HG03432 (cell line): ENCODE data around the gene FAM180A.
"Not testable (repeated sequence)": the region's sequence is repeated elsewhere in the genome, so short reads cannot be mapped to it uniquely, and the experiment has no call there.

Experiments used
- ATAC-seq: cut with Tn5 transposase; IDR thresholded peaks from one replicate; pipeline ENCODE4 v1.9.1; 2021; ENCODE audit warnings: mild to moderate bottlenecking, moderate library complexity; ENCODE audit not compliant: unreplicated experiment

The FAM180A gene

DNA sequence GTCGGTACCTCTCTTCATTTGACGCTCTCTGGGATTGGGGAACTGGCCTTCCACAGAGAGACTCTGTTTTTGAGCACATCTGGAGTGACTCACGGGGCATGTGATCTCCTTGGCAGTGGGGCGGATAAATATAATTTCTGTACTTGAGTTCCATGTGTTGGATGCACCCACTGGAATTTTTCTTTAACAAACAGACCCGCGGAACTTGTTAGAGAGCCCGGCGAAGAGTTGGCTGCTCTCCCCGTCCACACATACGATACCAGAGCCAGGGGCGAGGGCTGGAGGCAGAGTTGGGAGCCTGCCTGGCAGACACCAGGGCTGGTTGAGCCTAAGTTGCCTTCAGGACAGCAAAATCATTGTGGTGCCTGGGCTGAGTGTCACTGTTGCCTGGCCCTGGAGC lies at the start of gene FAM180A:
TSS of gene FAM180A (minus strand) at position 44 of the 400 bp plus-strand sequence. CDS start 233 bp downstream, outside the sequence.
- ATAC-seq, result no peak

DNA sequence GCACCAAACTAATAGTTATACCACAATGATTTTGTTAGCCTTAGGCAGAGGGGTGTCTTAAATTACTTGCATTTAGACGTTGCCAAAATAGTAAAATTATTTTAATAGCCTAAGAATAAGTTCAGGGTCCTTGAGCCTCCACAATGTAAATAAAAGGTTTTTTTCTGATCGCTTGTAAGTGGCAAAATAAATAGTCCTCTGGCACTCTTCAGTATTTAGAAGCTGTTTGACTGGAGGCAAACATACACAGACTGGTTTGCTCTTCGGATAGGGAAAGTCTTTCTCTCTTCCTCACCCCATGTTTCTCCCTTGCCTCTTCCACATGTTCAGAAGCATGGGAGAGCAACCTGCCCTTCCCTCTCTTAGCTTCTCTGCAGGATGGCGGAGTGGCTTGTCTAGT lies 49.5 kb upstream of the FAM180A start:
- no peak for ATAC-seq

DNA sequence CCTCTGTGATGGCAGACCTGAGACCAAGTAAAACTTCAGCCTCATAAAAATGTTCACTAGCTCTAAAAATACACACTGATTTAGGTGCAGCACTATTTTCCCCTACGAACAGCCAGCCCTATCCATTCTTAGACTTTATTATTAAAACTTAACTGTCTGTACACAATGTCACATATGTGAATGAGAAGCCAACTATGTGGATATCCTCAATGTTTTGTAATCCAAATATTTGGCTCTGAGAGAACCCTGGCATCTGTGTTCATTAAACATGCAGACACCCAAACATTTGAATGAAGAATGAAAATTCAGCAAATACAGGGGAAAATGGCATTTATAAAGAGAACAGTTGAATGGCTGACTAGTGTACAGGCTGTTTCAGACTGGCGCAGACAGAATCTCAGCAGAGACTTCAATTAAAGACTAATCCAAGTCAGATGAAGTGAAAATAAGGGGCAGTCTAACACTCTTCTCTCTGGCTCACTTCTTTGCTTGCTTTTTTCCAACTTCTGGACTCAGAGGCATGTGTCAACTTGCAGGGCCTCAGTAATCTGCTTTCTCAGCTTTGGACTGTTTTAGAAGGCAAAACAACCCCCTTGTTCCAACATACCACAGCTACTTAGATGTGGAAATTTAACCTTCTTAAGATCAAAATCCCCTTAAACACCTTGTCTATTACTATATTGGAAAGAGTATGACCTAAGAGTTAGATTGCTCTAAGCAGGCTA lies 47.4 kb upstream of the FAM180A start:
- ATAC-seq, result no peak

DNA sequence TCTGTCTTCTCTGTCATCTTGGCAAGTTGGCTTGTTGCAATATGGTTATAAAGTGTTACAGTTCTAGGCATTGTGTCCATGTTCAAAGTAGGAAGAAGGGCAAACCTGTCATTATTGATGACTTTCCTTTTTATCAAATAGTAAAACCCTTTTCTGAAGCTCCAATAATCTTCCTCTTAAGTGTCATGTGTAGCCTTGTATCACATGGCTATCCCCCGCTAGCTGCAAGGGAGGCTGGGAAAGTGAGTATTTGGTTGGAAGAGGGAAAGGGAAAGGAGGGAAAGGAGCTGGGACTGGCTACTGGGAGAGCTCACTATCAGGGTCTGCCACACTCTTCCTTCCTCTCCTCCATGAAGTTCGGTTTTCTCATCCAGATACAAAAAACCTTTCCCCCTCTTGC lies 45.2 kb upstream of the FAM180A start:
- ATAC-seq, result no peak

DNA sequence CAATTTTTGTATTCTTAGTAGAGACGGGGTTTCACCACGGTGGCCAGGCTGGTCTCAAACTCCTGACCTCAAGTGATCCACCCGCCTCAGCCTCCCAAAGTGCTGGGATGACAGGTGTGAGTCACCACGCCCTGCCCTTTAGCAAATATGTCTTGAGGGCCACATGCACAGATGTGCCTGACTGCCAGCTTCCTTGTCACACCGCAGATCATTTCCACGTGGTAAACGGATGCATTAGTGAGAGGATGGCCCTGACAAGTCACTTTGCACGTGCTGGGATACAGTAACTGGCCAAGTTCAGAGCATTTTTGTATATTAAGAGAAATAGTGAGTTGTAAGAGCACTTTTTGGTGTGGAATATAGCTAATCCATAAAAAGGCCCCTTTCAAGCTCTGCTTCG lies 44.3 kb upstream of the FAM180A start:
- no peak for ATAC-seq

DNA sequence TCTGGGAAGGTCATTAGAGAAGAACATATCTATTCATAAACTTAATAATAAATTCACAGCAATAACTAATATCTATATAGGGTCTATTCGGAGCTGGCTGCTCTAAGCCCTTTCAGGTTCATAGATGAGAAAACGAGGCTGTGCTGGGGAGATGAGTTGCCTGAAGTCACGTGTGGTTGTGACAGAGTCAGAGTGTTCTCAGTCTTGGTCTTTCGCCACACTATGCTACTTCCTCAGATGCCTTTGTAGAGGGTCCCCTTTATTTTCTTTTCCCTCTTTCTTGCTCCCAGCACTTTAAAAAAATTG lies 43.7 kb upstream of the FAM180A start:
- no peak for ATAC-seq

DNA sequence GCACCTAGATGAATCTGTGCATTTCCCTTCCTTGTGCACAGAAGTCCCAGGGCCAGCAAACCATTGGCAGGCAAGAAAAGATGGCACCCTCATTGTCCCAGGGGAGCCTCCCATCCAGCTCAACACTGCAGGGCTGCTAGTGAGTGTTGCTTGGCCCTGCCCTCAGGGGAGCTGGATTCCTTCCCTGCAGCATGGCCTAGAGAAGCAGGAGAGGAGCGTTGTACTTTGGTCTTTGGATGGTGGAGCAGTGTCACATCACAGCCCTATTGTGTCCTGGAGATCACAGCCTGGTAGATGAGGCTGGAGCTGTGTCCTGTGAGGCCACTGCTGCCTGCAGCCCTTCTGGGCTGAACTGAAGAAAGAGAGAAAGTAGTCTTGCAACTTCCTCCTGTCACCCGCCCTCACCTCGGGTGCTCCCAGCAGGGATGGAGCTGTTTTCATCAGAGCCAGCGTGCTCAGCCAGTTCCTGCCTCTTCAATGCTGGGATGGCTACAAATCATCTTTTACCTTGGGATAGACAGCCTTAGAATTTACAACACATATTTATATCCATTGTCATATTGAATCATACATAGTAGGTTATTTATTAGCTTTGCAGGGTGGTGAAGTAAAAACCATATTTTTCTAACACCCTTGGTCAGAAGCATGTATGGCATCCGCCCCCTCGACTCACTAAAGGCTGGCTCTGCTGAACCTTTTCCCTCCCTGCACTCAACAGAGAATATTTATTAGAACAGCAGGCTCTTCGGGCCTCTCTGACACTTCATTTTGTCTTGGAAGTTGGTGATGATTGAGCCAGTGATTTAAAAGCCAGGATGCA lies 43.1 kb upstream of the FAM180A start:
- no peak for ATAC-seq

DNA sequence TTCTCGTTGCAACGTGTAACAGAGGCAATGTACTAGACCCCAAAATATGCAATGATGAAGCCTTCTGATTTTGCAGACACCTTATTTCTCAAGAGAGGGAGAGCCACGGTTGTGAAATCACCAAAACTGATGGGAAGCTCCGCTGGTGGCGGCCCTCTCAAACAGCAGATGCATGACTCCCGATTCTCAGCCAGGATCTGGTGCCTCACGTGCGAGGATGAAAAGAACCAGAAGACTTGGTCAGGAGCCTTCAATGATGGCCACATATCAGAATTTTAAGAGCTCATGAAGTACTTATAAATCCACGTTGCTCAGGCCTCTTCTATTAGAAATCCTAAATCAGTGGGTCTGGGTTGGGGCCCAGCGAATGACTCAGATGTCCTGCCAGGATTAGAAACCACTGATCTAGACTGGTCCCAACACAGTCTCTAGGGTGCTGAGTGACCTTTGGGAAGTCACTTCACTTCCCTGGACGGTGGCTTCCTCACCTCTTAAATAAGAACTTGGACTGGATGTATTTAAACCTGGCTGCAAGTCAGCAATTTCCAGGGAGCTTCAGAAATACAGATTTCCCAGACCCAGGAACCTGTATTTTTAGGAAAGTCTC lies 41.9 kb upstream of the FAM180A start:
- ATAC-seq, result no peak

DNA sequence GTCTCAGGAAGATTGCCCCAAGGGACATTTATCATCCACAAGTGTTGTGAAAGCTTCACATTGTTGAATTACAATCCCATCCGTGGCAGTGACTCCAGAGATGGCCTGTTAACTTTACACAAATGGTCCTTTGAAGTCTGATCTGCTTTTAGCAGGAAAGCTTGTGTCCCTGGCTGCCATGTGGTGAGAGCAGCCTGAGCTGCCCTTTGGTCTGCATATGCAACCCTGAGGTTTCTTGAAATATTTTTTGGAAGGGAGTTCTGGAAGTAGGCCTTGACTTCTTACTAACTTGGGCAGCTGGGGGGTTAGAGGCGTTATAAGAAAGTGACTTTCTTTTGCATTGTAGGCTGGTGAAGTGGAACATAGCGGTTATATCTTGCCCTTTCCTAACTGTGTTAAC lies 41.3 kb upstream of the FAM180A start:
- ATAC-seq, result no peak

DNA sequence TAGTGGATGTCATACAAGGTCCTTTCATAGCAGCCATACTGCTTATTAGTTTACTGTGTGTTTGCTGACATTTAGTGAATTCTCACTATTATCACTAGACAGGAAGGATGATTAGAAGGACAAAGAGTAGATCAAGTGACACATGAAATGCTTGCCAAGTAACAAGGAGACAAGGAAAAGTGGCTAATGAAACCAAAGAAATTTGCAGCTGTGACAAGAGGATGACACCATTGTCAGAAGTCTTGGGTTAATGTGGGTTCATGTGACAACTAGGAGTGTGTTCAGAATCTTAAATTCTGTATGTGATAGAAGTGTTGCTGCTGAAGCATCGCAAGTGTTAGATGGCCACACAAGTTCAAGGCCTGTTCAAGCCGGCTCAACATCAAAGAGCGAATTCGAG lies 40.8 kb upstream of the FAM180A start:
- no peak for ATAC-seq

DNA sequence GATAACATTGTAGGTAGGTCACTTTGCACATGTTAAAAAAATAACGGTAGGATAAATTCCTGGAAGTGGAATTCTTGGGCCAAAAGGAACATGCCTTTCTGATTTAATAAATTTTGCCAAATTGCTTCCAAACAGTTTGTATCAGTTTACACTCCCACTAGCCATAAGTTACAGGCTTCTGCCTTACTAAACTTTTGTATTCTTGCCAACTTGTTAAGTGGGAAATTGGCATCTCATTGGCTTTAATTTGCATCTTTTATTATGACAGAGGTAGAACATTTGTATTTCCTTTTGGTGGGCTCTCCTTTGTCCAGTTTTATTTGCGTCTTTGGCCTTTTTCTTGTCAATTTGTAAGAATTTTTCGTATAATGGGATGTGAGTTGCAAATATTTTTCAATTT lies 38.3 kb upstream of the FAM180A start:
- ATAC-seq, result no peak

DNA sequence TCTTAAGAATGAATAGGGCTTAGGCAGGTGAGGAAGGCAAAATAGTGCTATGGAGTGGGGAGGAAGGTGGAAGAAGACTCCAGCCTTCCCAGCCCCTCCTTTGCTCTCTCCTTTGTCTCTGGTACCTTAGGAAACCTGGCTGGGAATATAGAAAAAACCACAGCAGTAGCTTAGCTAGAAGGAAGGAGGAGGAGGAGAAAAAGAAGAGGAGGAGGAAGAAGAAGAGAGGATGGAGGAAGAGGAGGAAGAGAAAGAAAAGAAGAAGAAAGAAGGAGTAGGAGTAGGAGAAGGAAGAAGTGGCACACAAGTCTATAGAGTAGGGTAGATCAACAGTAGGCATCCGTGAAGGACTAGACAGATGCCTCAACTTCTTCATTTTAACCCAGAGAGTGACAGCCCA lies 36.5 kb upstream of the FAM180A start:
- ATAC-seq, result no peak

DNA sequence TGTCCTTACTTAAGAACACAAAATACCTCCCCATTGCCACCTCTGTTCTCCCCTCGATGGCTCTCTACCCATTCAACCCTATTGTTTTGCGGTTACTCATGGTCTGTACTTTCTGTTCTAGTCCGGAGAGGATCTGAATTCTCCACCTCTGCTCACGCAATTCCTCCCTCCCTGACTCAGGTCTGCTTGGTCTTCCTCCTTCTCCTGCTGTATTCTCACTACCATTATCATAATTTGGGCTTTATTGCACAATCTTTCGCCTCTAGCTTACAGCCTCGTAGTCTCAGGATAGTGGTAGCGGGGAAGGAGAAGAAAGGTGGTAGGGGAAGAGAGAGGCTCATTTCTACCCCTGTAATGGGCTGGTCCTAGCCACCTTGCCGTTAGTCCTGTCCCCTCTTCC lies 35.4 kb upstream of the FAM180A start:
- no peak for ATAC-seq

DNA sequence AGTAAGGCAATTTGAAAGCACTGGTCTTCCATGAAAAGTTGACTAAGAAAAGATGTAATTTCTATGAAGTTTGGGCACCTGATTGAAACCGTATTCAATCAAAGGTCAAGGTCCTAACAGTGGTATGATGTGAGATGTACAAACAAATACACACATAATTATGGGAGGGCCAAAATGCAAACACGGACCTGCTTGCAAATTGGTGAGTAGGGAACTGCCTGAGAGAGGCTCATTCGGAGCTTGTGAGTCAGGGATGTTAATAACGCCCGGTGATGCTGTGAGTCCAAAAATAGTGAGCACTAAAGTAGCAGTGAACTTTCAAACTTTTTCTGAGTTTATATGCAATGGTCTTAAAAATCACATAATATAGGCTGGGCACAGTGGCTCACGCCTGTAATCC lies 34.2 kb upstream of the FAM180A start:
- no peak for ATAC-seq

DNA sequence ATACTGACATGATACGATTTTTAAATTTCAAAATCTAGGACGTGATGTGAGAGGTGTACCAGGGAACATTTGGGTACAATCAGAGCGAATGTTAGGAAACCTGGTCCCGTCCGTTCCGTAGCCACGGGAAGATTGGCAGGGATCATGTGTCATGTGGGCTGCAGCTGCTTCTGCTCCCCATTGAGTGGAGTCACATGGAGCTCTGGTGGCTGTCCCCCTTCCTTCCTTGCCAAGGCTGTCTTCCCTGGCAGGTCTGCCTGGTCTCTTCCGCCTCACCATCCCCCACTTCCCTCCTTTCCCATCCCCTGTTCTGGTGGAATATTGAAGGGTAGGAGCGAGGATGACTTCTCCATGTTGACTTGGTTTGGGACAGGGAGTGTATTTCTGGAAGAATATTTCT lies 33.8 kb upstream of the FAM180A start:
- no peak for ATAC-seq

DNA sequence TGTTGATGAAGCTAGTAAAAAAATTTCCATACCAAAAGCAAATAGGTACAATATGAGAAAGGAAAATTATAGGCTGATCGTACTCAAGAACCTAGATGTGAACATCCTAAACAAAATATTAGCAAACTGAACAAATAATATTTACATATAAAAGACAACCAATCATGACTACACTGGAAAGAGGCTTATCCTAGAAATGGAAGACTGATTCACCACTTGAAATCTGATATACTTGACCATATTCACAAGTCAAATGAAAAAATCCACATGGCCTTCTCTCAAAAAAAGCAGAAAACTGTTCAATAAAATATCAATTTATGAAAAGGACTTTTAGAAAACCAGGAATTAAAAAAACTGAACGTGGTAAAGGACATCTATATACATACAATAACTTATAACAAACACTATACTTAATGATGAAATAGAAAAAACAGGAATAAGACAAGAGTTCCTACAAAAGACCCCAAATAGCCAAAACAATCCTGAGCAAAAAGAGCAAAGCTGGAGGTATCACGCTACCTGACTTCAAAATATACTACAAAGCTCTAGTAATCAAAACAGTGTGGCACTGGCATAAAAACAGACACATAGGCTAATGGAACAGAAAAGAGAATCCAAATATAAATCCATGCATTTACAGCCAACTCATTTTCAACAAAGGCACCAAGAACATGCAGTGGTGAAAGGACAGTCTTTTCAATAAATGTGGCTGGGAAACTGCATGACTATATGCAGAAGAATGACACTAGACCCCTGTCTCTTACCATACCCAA lies 29.2 kb upstream of the FAM180A start:
- no peak for ATAC-seq

DNA sequence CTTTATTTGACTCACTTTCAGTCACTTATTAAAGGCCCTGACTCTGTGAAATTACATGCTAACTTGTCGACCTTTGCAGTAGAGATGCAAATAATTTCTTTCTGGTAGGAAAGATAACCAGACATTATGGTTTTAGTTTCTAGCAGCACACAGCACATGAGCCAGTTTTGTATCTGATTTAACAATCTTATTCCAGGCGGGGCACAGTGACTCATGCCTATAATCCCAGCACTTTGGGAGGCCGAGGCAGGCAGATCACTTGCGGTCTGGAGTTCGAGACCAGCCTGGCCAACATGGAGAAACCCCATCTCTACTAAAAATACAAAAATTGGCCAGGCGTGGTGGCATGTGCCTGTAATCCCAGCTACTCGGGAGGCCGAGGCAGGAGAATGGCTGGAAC lies 27.3 kb upstream of the FAM180A start:
- ATAC-seq, result not testable (repeated sequence)

DNA sequence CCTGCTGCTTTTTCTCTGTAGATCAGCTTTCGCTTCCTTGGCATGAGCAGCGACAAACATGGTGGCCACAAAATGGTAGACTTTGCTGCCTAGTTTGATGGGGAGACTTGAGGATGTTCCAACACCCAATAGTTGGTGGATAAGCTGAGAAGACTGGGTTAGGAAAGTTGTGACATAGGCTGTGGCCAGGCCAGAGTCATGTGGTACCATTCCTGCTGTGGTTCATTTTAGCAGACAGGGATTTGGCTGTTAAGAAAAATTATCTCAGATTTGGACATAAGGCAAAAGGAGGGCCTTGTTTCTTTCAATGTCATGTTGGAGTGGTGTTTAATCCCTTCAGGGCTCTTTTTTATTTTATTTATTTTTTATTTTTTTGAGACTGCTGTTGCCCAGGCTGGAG lies 26.6 kb upstream of the FAM180A start:
- ATAC-seq, result no peak

DNA sequence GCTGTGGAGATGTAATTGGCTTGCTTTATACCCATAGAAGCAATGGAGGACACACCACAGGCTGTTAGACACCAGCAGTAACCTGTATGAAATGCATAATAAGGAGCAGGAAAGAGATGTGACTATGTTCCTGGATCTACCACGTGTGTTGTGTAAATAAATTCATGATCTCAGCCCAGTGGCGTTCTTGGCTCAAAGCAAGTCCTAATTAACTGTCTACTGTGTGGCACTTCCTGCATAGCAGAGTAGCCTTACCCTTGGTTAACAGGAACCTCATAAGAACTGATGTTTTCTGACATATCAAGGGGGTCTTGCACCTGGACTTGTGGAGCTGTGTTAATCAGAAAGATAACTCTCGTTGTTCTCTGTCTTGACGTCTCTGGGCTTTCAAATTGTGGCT lies 25.7 kb upstream of the FAM180A start:
- ATAC-seq, result no peak

DNA sequence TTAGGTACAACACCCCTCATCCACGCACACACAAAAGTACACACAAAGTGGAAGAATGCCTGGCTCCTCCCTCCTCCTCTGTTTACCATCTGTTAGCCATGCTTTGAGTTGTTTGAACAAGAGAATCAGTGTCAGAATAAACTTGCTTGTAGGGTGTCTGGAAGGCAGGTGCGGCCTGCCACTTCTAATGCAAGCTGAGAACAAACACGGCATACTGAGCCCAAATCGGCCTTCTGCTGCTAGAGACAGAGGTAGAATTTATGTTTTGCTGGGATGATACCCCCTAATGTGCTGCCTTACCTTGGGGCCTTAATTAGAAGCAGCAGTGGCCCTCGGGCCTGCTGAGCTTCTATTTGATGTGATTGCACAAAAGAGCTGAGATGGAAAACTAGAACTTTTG lies 24.9 kb upstream of the FAM180A start:
- ATAC-seq, result no peak

DNA sequence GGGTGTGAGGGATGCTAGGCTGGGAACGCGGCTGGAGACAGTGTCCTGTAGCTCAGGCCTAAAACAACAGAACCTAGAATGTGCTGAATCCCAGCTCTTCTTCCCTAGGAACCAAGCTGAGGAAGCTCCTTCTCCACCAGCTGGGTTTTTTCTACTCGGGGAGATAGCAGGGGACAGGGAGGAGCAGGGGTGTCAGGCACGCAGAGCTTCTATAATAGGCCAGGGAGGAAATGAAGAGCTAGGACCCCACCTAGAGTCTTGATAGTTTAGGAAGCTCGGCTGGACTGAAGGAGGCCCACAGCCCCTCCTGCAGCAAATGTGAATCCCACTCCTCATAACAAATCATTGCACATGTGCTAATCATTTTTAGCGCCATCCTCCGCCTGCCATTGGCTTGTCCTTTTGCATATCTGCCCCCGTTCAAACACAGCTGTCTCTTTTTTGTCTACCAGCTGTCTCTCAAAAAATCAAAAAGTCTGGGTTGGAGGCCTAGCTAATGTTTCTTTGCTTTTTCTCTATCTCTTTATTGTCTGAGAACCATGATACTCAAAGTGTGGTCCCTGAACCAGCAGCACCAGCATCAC lies 24.1 kb upstream of the FAM180A start:
- no peak for ATAC-seq
